ENCODE measurements around the gene SMAD5.

SMAD5 gene

DNA sequence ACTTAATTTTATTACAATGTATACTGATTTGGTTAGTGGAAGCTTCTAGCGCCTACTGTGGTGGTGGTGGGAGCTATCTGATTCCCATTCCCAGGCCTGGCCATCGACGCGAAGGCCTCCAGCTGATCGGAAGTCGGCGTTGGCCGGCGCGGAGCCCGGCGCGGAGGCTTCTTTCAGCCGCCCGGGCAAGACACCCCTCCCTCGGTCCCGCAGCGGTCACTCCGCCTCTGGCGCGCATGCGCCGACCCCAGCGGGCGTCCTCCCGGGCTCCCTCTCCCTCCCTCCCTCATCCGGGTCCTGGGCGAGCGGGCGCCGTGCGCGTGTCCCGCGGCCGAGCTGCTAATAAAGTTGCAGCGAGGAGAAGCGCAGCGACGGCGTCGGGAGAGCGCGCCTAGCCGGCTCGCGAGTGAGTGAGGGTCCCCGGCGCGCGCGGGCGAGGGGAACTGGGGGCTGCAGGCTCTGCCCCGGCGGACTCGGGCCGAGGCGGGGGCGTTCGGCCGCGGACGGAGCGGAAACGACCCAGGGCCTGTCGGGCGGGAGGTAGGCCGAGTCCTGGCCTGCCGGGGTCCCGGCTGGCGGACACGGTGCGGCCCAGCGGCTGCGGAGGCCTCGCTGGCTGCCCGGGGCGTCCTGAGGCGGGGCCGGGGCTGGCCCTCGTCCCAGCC, at the start of gene SMAD5:
TSS of gene SMAD5 (plus strand) at position 289 of the 665 bp plus-strand sequence. CDS start 20,916 bp downstream, outside the sequence.
- DNase-seq = peak; percentile 90

- no peak for DNase-seq
Measured at GRCh38 chr5:136084698-136085097, 47.9 kb upstream of the SMAD5 start.

- DNase-seq = no peak
Measured at GRCh38 chr5:136086783-136087566, 45.7 kb upstream of the SMAD5 start.

GRCh38 chr5:136087961-136088871, 44.4 kb upstream of the SMAD5 start:
- DNase-seq = no peak

DNA sequence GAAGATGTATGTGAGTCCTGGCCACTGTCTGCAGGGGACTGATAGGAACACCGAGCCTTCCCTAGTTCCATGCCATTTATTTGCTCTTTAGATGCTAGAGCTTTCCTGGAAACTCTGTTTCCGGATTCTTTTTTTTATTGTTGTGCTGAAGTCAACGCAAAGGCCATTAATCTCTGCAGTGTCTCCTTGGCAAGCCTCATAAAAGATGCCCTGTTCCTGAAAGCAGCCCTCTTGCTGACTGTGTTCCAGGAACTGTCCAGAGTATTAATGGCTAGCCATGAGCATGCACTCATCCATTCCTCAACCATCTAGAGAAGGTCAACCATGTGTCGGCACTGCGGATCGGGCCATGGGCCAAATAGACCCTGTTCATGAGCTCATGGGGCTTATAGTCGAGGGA, 42.9 kb upstream of the SMAD5 start:
- DNase-seq = no peak

DNA sequence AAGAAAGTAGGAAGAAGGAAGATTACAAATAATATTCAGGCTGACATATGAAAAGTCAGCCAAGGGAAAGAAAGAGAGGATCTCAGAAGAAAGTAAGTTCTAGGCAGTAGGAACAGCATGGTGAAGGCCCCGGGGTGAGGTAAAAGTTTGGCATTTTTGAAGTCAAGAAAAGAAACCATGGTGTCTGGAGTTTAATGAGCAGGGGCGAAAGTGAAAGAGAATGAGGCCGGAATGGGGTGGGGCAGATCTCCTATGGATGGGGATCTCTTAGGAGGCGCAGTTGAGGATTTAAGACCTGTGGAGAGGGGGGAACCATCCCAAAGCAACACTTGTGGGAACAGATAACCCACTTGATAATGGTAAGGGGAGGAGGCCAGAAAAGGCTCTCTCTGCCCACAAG, 42.3 kb upstream of the SMAD5 start:
- no peak for DNase-seq

- DNase-seq = no peak
Measured at GRCh38 chr5:136094189-136094912, 38.3 kb upstream of the SMAD5 start.

DNA sequence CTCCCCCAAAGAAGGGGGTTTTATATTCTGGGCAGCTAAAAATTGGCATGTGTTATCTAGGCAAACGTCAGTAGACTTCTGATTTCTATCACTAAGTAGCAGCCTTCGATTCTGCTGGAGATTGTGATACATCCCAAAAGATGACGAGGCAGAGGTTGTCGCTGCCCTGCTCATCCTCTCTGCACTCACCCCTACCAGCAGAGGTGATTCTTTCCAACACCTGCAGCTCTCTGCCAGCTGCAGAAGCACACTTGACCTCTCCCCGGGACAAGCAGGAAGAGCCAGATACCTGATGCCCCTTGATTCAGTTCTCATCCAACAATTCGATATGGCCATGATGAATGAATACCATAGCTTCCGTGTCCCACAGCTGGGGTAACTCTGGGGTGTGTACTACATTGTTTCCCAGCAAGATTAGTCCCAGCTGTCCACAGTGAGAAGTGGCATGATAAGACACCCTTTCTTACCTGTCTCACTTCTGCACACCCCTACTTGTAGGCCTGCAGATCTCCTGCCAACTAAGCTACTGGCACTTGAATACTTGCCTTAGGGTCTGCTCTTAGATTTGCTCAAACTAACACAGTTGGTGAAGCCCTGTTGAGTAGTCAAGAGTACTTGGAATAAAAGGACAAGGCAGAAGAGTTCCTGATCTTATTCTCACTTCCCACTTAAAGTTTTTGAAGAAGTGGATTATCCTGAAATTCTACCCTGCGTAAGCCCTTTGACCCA, 37.6 kb upstream of the SMAD5 start:
- DNase-seq = no peak

DNA sequence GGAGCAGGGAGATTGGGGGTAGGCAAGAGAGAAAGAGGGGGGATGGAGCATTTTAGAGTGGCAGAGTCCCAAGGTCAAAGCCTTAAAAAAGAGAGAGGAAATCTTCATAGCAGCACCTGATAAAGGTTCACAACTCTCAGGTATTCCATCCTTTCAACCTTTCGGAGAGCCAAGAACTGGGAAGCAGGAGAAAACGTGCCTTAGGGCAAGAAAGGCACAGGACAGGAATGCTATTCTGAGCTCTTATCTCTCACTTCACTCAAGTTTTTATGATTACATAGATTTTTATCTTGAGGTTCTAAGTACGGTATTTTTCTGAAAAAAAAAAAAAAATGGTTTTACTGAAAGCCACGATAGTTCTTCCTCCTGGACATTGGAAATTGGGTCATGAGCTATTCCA, 34.5 kb upstream of the SMAD5 start:
- no peak for DNase-seq

DNA sequence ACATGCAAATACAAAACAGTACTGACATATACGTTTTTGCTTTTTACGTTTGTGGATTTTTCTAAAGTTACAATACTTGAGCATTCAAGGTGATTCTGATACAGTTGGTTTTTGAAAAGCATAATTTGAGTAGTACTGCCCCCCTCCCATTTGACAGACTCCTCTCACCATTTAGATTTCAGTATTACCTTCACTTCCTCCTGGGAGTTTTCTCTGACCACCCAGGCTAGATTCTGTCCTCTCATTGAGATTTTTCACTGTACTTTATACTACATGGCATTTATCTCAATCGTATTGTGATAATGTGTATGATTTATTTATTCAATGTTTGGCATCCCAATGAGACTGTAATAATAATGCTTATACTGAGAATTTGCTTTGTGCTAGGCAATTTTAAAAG, 32.8 kb upstream of the SMAD5 start:
- no peak for DNase-seq

GRCh38 chr5:136101884-136102283, 30.8 kb upstream of the SMAD5 start:
- DNase-seq = no peak

DNA sequence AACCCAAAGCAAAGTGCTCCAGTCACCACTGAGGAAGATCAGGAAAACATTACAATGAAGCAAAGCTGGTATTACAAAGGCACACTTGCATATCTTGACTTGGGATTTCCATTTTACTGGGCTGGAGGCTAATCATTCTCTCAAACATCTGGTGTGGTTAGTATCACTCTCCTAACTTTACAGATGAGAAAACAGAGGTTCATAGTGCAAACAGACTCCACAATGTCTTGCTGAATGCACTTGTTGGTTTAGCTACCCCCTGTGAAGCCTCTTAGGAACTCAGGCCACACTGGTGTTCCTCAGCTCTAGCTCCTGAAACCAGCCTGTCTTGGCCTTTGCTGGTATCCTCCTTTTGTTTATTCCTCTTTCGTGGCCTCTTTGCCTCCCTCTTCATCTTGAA, 29.5 kb upstream of the SMAD5 start:
- DNase-seq = no peak

DNA sequence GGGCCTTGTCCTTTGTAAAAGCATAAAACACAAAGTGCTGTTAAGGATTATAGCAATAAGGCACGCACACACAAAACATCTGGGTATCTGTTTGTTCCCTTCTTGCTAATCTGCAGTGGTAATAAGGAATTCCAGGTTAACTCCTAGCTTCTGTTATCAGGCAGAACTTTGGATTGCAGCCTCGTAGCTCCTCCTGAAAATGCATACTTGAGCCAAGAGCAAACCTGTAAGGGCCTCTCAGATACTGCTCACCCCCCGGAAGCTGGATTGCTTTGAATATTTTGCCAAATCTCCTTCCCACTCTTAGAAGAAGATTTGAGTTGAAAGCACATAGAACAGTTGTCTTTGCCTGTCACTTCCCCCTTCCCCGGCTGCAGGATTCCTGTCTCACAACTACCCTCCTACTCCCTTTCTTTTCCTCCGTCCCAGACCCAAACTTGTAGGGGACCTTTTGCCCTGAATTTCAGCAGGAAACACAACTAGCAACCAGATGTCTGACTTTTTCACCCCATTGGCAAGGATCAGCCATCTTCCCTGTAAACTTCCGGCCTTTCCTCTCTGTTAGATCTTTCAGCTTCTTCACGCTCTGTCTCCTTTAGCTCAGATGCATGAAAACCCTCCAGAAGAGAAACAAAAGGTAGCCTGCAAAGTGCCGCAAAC, 28.2 kb upstream of the SMAD5 start:
- no peak for DNase-seq

- DNase-seq = no peak
Measured at GRCh38 chr5:136106351-136107031, 26.2 kb upstream of the SMAD5 start.

GRCh38 chr5:136108180-136108611, 24.4 kb upstream of the SMAD5 start:
- no peak for DNase-seq

GRCh38 chr5:136108766-136109165, 23.9 kb upstream of the SMAD5 start:
- DNase-seq = no peak

DNA sequence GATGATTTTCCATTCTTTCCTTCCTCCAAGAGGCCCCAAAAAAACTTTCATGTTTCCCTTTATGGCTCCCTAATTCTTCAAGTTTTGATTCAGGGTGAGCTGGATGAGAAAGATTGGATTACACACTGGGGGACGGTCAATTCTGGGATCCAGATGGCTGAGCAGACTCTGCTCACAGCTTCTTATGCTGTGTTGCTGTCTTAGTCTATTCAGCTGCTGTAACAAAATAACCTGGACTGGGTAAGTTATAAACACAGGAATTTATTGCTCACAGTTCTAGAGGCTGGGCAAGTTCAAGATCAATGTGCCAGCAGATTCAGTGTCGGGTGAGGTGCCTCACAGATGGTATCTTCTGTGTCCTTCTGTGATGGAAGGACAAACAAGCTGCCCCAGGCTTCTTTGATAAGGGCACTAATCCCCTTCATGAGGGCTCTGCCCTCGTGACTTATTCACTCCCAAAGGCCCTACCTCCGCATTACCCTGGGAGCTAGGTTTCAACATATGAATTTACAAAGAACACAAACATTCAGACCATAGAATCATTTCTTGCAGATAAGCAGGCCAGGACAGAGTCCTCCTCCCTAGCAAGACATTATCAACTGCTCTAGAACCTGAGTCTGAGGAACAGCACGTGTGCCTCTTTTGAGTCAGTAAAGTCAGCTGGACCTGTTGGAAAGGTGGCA, 23.1 kb upstream of the SMAD5 start:
- DNase-seq = no peak

DNA sequence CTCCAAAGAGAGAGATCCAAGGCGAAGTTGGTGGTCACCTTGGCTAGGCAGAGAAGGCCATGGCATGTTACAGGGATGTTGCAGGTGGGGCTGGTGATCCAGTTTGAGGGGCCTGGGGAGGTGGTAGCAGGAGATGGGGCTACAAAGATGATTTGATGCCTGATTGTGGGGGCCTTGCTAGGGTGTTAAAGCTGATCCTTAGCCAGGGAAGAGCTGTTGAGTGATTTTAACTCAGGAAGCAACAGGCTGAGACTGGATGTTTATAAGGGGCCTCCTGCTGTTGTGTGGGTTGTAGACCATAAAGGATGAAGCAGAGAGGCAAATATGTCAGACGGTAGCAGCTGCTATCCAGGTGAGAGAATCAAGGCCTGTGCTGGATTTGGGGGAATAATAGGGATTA, 19.0 kb upstream of the SMAD5 start:
- DNase-seq = no peak

DNA sequence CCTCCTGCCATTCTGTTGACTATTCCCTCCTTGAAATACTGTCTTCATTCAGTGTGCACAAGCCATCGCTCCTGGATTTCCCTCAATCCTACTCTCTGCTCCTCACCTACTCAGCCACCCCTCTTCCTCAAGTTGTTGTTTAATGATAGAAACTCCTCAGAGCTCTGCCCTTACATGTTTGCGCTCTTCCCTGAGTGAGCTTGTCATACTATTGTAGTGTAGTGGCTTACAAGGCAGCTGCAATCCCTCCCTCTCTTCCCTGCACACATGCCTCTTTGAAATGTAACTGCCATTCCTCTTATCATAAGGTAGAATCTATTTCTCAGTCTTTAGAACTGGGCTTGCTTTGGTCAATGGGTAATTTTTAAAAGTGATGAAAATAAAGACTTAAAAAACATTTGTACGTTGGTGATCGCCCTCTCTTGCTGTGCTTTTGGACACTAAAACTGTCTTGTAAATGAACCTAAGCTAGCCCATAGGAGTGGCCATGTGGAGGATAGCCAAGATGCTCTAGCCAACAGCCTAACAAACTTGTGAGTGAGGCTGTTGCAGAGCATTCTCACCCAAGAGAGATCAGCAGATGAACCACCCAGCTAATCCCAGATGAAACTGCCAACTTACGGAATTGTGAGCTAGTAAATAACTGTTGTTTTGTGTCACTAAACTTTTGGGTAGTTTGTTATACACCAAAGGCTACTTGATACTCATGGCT, 18.1 kb upstream of the SMAD5 start:
- DNase-seq = no peak
